Gastroesophageal sphincter (tissue), 4 donors: ENCODE measurements around the gene RANBP17. TPM values are rescaled to one million over a fixed set of nuclear protein-coding genes. Genes with fewer than 3 reads are reported as not detected.
"Not testable (repeated sequence)": the region's sequence is repeated elsewhere in the genome, so short reads cannot be mapped to it uniquely, and the experiment has no call there.

Experiments
- ATAC-seq: fragments of 150-250 bp; one replicate; pipeline ENCODE4 v1.9.1; 2016; ENCODE audit warnings: mild to moderate bottlenecking, moderate library complexity
- H3K27ac ChIP-seq, 4 donors: fragments of 200-600 bp; sonication (generic) in 3 of 4; 1 replicate in 3 of 4; 2 replicates in 1 of 4; pipeline ENCODE4 v1.5.1; 2016 to 2019
- H3K27me3 ChIP-seq: fragments of 200-600 bp; sonication (generic); one replicate; pipeline ENCODE4 v1.5.1; 2019
- H3K36me3 ChIP-seq, 2 donors: fragments of 200-600 bp; sonication (generic); one replicate each; pipeline ENCODE4 v1.5.1; 2019; ENCODE audit warnings: control low read depth in 1 of 2
- H3K4me1 ChIP-seq, 3 donors: fragments of 200-600 bp; sonication (generic); 1 replicate in 2 of 3; 2 replicates in 1 of 3; pipeline ENCODE4 v1.5.1; 2016 to 2019; ENCODE audit warnings: control low read depth in 2 of 3
- H3K4me3 ChIP-seq, 2 donors: fragments of 200-600 bp; sonication (generic); one replicate each; pipeline ENCODE4 v1.5.1; 2019; ENCODE audit warnings: mild to moderate bottlenecking in 1 of 2, moderate library complexity in 1 of 2
- H3K9me3 ChIP-seq, 3 donors: fragments of 200-600 bp; sonication (generic); one replicate each; pipeline ENCODE4 v1.5.1; 2017 to 2019; ENCODE audit warnings: control low read depth in 2 of 3
- EP300 ChIP-seq: sonication (generic); formaldehyde crosslinking; IDR thresholded peaks from one replicate; pipeline ENCODE4 v1.6.1; 2017; ENCODE audit warnings: antibody characterized with exemption, mild to moderate bottlenecking
- POLR2A ChIP-seq, 2 donors: fragments of 450-650 bp; IDR thresholded peaks; one replicate each; pipeline ENCODE4 v1.6.1; 2017; ENCODE audit warnings: antibody characterized with exemption in 2 of 2, mild to moderate bottlenecking in 2 of 2, moderate library complexity in 1 of 2
- POLR2AphosphoS5 ChIP-seq: sonication (generic); formaldehyde crosslinking; IDR thresholded peaks from one replicate; pipeline ENCODE4 v1.6.1; 2017; ENCODE audit warnings: antibody characterized with exemption
- WGBS, 2 donors: methylation state at CpG; one replicate each; pipeline ENCODE4 v1.1.5; 2018; ENCODE audit warnings: low coverage in 1 of 2; 5-methylcytosine and 5-hydroxymethylcytosine counted together
- total RNA-seq, 4 donors: library from RNA; depleted of rRNA; stranded (reverse); fragments of >200 nt; gene quantifications; one replicate each; pipeline ENCODE4 v1.1.0, GENCODE V29; 2016
- TF ChIP-seq, protein P1 (sequence below), 4 experiments: fragments of 200-600 bp in 2 of 4; fragments of 450-650 bp in 2 of 4; sonication (generic) in 1 of 4; IDR thresholded peaks; one replicate each; pipeline ENCODE4 v1.5.1; 2017 to 2019; ENCODE audit warnings: antibody characterized with exemption in 4 of 4, mild to moderate bottlenecking in 2 of 4, moderate library complexity in 2 of 4

The RANBP17 gene
- total RNA-seq, 4 donors from 2014 or later: 7.7 to 21.7 (median 13.8) TPM

DNA sequence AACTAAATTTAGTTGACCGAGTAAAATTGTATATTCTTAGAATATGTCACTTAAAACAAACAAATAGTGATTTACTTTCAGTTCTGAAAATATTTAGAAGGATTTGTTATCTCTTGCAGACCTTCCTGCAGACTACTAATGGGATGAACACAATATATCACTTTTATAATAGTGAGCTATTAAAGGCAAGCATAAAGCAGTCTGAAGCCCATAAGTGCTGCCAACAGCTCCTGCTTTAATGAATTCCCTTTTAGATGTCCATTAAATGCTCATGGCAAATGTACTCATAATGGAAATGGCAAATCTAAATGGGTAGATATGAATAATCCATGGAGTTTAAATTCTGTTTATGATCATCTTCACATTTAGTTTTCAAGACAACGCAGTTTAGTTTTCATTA is 170.2 kb downstream of the RANBP17 start:
- WGBS, 2 donors: 79 to 81% methylated on average over 2 of the region's 2 CpGs
- TF ChIP-seq EP300 (no peak), POLR2A (IDR thresholded peaks at IDR 0.05) (no peak), POLR2AphosphoS5 (no peak)
- TF ChIP-seq, protein P1, sequence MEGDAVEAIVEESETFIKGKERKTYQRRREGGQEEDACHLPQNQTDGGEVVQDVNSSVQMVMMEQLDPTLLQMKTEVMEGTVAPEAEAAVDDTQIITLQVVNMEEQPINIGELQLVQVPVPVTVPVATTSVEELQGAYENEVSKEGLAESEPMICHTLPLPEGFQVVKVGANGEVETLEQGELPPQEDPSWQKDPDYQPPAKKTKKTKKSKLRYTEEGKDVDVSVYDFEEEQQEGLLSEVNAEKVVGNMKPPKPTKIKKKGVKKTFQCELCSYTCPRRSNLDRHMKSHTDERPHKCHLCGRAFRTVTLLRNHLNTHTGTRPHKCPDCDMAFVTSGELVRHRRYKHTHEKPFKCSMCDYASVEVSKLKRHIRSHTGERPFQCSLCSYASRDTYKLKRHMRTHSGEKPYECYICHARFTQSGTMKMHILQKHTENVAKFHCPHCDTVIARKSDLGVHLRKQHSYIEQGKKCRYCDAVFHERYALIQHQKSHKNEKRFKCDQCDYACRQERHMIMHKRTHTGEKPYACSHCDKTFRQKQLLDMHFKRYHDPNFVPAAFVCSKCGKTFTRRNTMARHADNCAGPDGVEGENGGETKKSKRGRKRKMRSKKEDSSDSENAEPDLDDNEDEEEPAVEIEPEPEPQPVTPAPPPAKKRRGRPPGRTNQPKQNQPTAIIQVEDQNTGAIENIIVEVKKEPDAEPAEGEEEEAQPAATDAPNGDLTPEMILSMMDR (IDR thresholded peaks at IDR 0.05): no peak
- H3K27me3 ChIP-seq: no peaks in the 10 kb centered on the region
- H3K27ac ChIP-seq: no peak overlapping the region
- no peaks in the 10 kb centered on the region for H3K9me3 ChIP-seq
- no peak for ATAC-seq
- H3K4me1 ChIP-seq: no peaks in the 10 kb centered on the region
- peaks cover 0 to 4% of the 10 kb centered on the region in 2 donors for H3K36me3 ChIP-seq
- no peak overlapping the region for H3K4me3 ChIP-seq

DNA sequence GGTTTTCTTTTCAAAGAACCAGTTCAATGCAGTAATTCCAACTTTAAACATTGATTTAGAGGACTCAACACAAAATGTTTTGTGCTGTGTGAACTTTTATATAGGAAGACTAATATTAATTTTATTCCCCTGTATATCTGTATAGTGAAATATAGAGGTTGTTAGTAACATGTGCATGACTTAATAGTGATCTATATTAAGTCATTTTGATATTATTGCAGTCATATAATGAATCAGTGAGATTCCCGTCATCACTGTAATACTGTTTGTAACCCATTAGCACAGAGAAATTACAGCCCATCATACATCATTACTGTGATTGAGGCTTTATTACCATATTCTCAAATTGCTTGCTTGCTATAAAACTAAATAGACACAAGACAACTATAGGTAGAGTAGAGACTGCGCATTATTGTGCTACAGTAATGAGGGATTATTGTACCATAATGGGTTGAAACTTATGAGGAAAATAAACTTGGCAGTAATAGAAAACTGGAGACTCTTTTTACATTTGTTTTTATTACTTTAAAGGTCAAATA is 170.7 kb downstream of the RANBP17 start:
- H3K4me3 ChIP-seq: no peak overlapping the region
- H3K4me1 ChIP-seq: no peaks in the 10 kb centered on the region
- TF ChIP-seq POLR2AphosphoS5 (no peak), POLR2A (IDR thresholded peaks at IDR 0.05) (no peak), EP300 (no peak)
- TF ChIP-seq, protein P1 (IDR thresholded peaks at IDR 0.05): no peak
- H3K9me3 ChIP-seq: no peaks in the 10 kb centered on the region
- no peak for ATAC-seq
- WGBS, 2 donors: 85 to 93% methylated on average over 2 of the region's 2 CpGs
- peaks cover 0 to 4% of the 10 kb centered on the region in 2 donors for H3K36me3 ChIP-seq
- no peaks in the 10 kb centered on the region for H3K27me3 ChIP-seq
- no peak overlapping the region for H3K27ac ChIP-seq

DNA sequence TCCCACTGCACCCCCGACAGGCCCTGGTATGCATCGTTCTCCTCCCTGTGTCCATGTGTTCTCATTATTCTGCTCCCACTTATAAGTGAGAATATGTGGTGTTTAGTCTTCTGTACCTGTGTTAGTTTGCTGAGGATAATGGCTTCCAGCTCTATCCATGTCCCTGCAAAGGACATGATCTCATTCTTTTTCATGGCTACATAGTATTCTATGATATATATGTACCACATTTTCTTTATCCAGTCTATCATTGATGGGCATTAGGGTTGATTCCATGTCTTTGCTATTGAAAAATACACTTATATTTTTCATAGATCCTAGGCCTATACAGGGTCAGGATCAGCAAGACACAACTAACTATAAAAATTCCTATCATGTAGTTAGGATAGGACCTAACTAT is 180.1 kb downstream of the RANBP17 start:
- H3K9me3 ChIP-seq, ATAC-seq, H3K4me1 ChIP-seq, H3K36me3 ChIP-seq, H3K27ac ChIP-seq, H3K27me3 ChIP-seq, H3K4me3 ChIP-seq: not testable (repeated sequence)
- 89 to 100% methylated on average over 2 of the region's 2 CpGs for WGBS, 2 donors

DNA sequence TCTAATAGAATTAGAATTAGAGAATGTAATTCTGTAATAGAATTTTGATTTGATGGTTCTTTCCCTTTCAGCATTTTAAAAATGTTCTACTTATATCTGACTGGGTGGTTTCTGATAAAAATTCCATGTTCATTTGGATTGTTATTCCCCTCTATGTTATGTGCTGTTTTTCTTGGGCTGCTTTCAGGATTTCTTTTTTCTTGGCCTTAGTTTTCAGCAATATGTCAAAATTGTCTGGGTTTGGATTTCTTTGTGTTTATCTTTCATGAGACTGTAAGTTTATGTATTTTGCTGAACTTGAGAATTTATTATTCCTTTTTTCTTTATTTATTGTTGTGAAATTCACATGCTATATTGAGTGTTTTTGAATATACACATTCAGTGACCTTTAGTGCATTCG is 189.1 kb downstream of the RANBP17 start:
- H3K36me3 ChIP-seq: no peaks in the 10 kb centered on the region
- no peak for TF ChIP-seq POLR2A (IDR thresholded peaks at IDR 0.05)
- TF ChIP-seq, protein P1 (IDR thresholded peaks at IDR 0.05): no peak
- no peak for TF ChIP-seq EP300
- no peak for TF ChIP-seq POLR2AphosphoS5
- no peak for ATAC-seq
- no peaks in the 10 kb centered on the region for H3K4me1 ChIP-seq
- no peak overlapping the region for H3K27ac ChIP-seq
- no peak overlapping the region for H3K4me3 ChIP-seq
- no peaks in the 10 kb centered on the region for H3K27me3 ChIP-seq
- 60 to 93% methylated on average over 1 of the region's 1 CpG for WGBS, 2 donors
- H3K9me3 ChIP-seq: no peaks in the 10 kb centered on the region

DNA sequence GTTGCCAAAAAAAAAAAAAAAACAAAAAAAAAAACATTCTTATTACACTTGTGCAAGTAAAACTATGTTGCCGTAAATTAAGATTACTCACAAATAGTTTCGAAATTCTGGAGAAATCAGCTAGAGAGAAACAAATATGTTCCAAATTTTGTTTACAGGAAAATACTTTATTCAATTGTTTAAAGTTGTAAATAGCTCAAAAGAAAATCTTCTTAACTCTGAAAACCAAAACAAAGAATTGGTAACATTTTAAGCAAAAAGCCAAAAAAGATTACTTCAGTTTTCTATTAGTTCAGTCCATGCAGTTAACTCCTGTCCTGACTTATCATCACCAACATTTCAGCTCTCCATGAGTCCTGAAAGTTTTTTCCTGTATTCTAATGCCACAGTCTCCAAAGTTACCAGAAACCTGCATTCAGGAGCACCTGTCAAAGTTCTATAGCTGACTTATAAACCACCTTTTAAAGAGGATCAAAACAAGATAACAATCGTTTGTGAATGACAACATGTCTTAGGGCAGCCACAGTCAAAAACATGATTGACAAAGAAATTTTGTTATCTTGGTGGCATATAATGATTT is 194.1 kb downstream of the RANBP17 start:
- Histone ChIP-seq H3K27ac (no peak overlapping the region), H3K4me3 (no peak overlapping the region), H3K4me1 (no peaks in the 10 kb centered on the region), H3K9me3 (no peaks in the 10 kb centered on the region), H3K36me3 (no peaks in the 10 kb centered on the region), H3K27me3 (no peaks in the 10 kb centered on the region)
- no peak for ATAC-seq
- WGBS, 2 donors: 90 to 94% methylated on average over 3 of the region's 3 CpGs
- TF ChIP-seq POLR2AphosphoS5 (no peak), POLR2A (IDR thresholded peaks at IDR 0.05) (no peak)

DNA sequence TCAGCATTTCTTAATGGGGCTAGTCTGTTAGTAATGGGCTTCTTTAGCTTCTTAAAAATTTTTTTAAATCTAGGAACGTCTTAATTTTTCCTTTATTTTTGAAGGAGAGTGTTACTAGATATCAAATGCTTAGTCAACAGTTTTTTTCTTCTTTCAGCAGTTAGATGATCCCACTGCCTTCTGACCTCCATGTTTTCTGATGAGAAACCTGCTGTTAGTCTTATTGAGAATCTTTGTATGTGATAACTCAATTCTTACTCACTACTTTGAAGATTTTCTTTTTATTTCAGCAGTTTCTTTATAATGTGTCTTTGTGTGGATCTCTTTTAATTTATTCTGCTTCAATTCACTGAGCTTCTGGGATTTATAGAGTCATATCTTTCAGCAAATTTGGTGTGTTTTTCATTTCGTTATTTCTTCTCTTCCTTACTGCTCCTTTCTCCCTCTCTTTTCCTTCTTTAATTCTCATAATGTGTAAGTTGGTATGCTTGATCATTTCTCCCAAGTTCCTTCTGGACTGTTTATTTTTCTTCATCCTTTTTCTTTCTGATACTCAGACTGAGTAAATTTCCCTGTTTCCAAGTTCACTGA is 205.8 kb downstream of the RANBP17 start:
- peaks cover 0 to 55% (median 0%) of the 10 kb centered on the region in 3 donors for H3K9me3 ChIP-seq
- 88 to 100% methylated on average over 2 of the region's 2 CpGs for WGBS, 2 donors
- TF ChIP-seq POLR2AphosphoS5 (no peak), POLR2A (IDR thresholded peaks at IDR 0.05) (no peak)
- no peaks in the 10 kb centered on the region for H3K4me1 ChIP-seq
- H3K27ac ChIP-seq: no peak overlapping the region
- peaks cover 0 to 10% of the 10 kb centered on the region in 2 donors for H3K36me3 ChIP-seq
- ATAC-seq: no peak
- H3K4me3 ChIP-seq: no peak overlapping the region
- H3K27me3 ChIP-seq: no peaks in the 10 kb centered on the region
